PC-3 (cell line): ENCODE results near the gene PDZD2. TPM values are rescaled to one million over a fixed set of nuclear protein-coding genes. Genes with fewer than 3 reads are reported as not detected.

Source experiments
- ATAC-seq: fragments of 200-7000 bp; cut with Tn5 transposase; 2 replicates; pipeline ENCODE4 v1.9.1; 2020; ENCODE audit warnings: mild to moderate bottlenecking, moderate library complexity
- BruUV-seq: library from RNA; stranded (reverse); fragments of 400-500 nt; replicated peaks from 2 replicates; lab custom pipeline; 2021; lab: Mats Ljungman, UMichigan
- CTCF ChIA-PET: fragments of 300-600 bp; sonication (Branson Sonifier 250); formaldehyde crosslinking; loops from one replicate; lab custom pipeline; 2022; ENCODE audit warnings: antibody characterized with exemption; lab: Charles Lee
- POLR2A ChIA-PET: fragments of 300-600 bp; sonication (Branson Sonifier 250); formaldehyde crosslinking; loops from one replicate; lab custom pipeline; 2022; ENCODE audit warnings: antibody characterized with exemption; ENCODE audit not compliant: unreplicated experiment; lab: Charles Lee
- DNase-seq: peaks from one replicate; pipeline ENCODE4 v3.0.0-alpha.2; 2015
- H2AFZ ChIP-seq: fragments of 300-600 bp; sonication (generic); 2 replicates; pipeline ENCODE4 v1.6.0; 2016; ENCODE audit warnings: antibody characterized with exemption, low read length
- H3F3A ChIP-seq: fragments of 300-600 bp; sonication (generic); one replicate; pipeline ENCODE4 v1.6.0; 2017; ENCODE audit warnings: antibody characterized with exemption, low read length, control low read depth, mild to moderate bottlenecking; ENCODE audit not compliant: unreplicated experiment
- H3K27ac ChIP-seq: fragments of 300-600 bp; sonication (generic); 2 replicates; pipeline ENCODE4 v1.5.1; 2016; ENCODE audit warnings: mild to moderate bottlenecking, low read length
- H3K27me3 ChIP-seq: fragments of 300-600 bp; sonication (generic); 2 replicates; pipeline ENCODE4 v1.6.1; 2016; ENCODE audit warnings: low read length, mixed read lengths
- H3K36me3 ChIP-seq: fragments of 300-600 bp; sonication (generic); 2 replicates; pipeline ENCODE4 v1.6.1; 2016; ENCODE audit warnings: low read depth, mixed run types, low read length, mixed read lengths
- H3K4me1 ChIP-seq: fragments of 300-600 bp; sonication (generic); 2 replicates; pipeline ENCODE4 v1.5.1; 2016; ENCODE audit warnings: low read length; ENCODE audit not compliant: insufficient read depth
- H3K4me2 ChIP-seq: fragments of 300-600 bp; sonication (generic); 2 replicates; pipeline ENCODE4 v1.6.0; 2016; ENCODE audit warnings: low read length
- H3K4me3 ChIP-seq: fragments of 300-600 bp; sonication (generic); 2 replicates; pipeline ENCODE4 v1.5.1; 2016; ENCODE audit warnings: mild to moderate bottlenecking, low read length, mixed read lengths
- H3K79me2 ChIP-seq: fragments of 300-600 bp; sonication (generic); 2 replicates; pipeline ENCODE4 v1.6.1; 2017; ENCODE audit warnings: low read length, mixed read lengths
- H3K9ac ChIP-seq: fragments of 300-600 bp; sonication (generic); 2 replicates; pipeline ENCODE4 v1.6.0; 2016; ENCODE audit warnings: mild to moderate bottlenecking, low read length
- H3K9me2 ChIP-seq: fragments of 300-600 bp; sonication (generic); replicated peaks from 2 replicates; pipeline ENCODE4 v1.6.1; 2016; ENCODE audit warnings: mixed run types, low read length, mixed read lengths
- H3K9me3 ChIP-seq: fragments of 300-600 bp; sonication (generic); 2 replicates; pipeline ENCODE4 v1.6.1; 2016; ENCODE audit warnings: low read length, mixed read lengths
- H4K20me1 ChIP-seq: fragments of 300-600 bp; sonication (generic); 2 replicates; pipeline ENCODE4 v1.6.1; 2016; ENCODE audit warnings: low read length, mixed read lengths
- CTCF ChIP-seq: fragments of 300-600 bp; sonication (generic); conservative IDR thresholded peaks from 2 replicates; pipeline ENCODE4 v1.5.1; 2017; ENCODE audit warnings: antibody characterized with exemption, low read depth, mild to moderate bottlenecking, low read length
- EZH2 ChIP-seq: fragments of 300-600 bp; sonication (generic); IDR thresholded peaks from one replicate; pipeline ENCODE4 v1.6.1; 2017; ENCODE audit warnings: antibody characterized with exemption, mild to moderate bottlenecking, low read length; ENCODE audit not compliant: unreplicated experiment
- EZH2phosphoT487 ChIP-seq: fragments of 300-600 bp; sonication (generic); IDR thresholded peaks from 2 replicates; pipeline ENCODE4 v1.6.1; 2018; ENCODE audit warnings: mild to moderate bottlenecking, antibody characterized with exemption, low read length, borderline replicate concordance
- intact Hi-C: fragments of 100-400 bp; cut with micrococcal nuclease; formaldehyde crosslinking; loops from 2 replicates; pipeline ENCODE4 v1.9.0; 2023
- total RNA-seq: library from RNA; depleted of rRNA; stranded (reverse); fragments of >200 nt; gene quantifications from 2 replicates; pipeline ENCODE4 v1.2.3, GENCODE V29; 2014

The PDZD2 gene
- total RNA-seq, 1 experiment from 2014 or later, result 2.0 TPM

- H3K9me2 ChIP-seq, result no peaks in the 10 kb centered on the region
- intact Hi-C loops, result no loop called here
- ChIA-PET CTCF (no interaction called here), POLR2A (no interaction called here)
- DNase-seq, result no peak
- no TSS peak for BruUV-seq
- H3K79me2 ChIP-seq, result no peaks in the 10 kb centered on the region
- H3K4me3 ChIP-seq, result no peak overlapping the region
- H3K9me3 ChIP-seq, result no peaks in the 10 kb centered on the region
- H2AFZ ChIP-seq, result no peak overlapping the region
- H4K20me1 ChIP-seq, result no peaks in the 10 kb centered on the region
- ATAC-seq, result no peak
- no peak overlapping the region for H3K27ac ChIP-seq
- no peaks in the 10 kb centered on the region for H3F3A ChIP-seq
- no peak overlapping the region for H3K4me2 ChIP-seq
- no peaks in the 10 kb centered on the region for H3K4me1 ChIP-seq
- no peak overlapping the region for H3K9ac ChIP-seq
- TF ChIP-seq EZH2 (no peak), CTCF (no peak), EZH2phosphoT487 (no peak)
- no peaks in the 10 kb centered on the region for H3K27me3 ChIP-seq
- H3K36me3 ChIP-seq, result peaks cover 13% of the 10 kb centered on the region; the same call in 1 of the 2 replicates
These were observed 461.3 kb downstream of the PDZD2 start for GRCh38 chr5:32100230-32100629.

- ChIA-PET CTCF (no interaction called here), POLR2A (no interaction called here)
- Histone ChIP-seq H3K36me3 (peaks cover 16% of the 10 kb centered on the region; the same call in 1 of the 2 replicates), H3K4me2 (no peak overlapping the region), H2AFZ (no peak overlapping the region), H3K27me3 (no peaks in the 10 kb centered on the region), H3K27ac (no peak overlapping the region), H3K9ac (no peak overlapping the region), H3K9me3 (no peaks in the 10 kb centered on the region), H3K79me2 (no peaks in the 10 kb centered on the region), H3K4me1 (no peaks in the 10 kb centered on the region), H4K20me1 (no peaks in the 10 kb centered on the region), H3K4me3 (no peak overlapping the region), H3F3A (no peaks in the 10 kb centered on the region), H3K9me2 (no peaks in the 10 kb centered on the region)
- no TSS peak for BruUV-seq
- intact Hi-C loops, result no loop called here
- ATAC-seq (no peak), DNase-seq (no peak)
- TF ChIP-seq EZH2, result no peak
- no peak for TF ChIP-seq CTCF
- TF ChIP-seq EZH2phosphoT487, result no peak
These were observed 461.9 kb downstream of the PDZD2 start for GRCh38 chr5:32100691-32101302.

GRCh38 chr5:32102254-32102986 is 463.5 kb downstream of the PDZD2 start:
- ChIA-PET CTCF (no interaction called here), POLR2A (no interaction called here)
- no TSS peak for BruUV-seq
- H3K4me1 ChIP-seq, result no peaks in the 10 kb centered on the region
- H3K4me2 ChIP-seq, result no peak overlapping the region
- H3K9me3 ChIP-seq, result no peaks in the 10 kb centered on the region
- no peak overlapping the region for H3K4me3 ChIP-seq
- H3K9me2 ChIP-seq, result no peaks in the 10 kb centered on the region
- TF ChIP-seq EZH2, result no peak
- no peak for TF ChIP-seq EZH2phosphoT487
- no peak for TF ChIP-seq CTCF
- no peaks in the 10 kb centered on the region for H3K79me2 ChIP-seq
- no peaks in the 10 kb centered on the region for H3F3A ChIP-seq
- H2AFZ ChIP-seq, result no peak overlapping the region
- no peak overlapping the region for H3K9ac ChIP-seq
- no peaks in the 10 kb centered on the region for H3K27me3 ChIP-seq
- DNase-seq (no peak), ATAC-seq (no peak)
- no peaks in the 10 kb centered on the region for H4K20me1 ChIP-seq
- H3K36me3 ChIP-seq, result peaks cover 16% of the 10 kb centered on the region; the same call in 1 of the 2 replicates
- intact Hi-C loops, result no loop called here
- H3K27ac ChIP-seq, result no peak overlapping the region
